ENCODE results near the gene STX18. TPM values are rescaled to one million over a fixed set of nuclear protein-coding genes. Genes with fewer than 3 reads are reported as not detected.
"Not testable (repeated sequence)": the region's sequence is repeated elsewhere in the genome, so short reads cannot be mapped to it uniquely, and the experiment has no call there.

Gene STX18
- total RNA-seq, 2 experiments from 2014 or later, result 25.3 to 33.5 TPM

DNA sequence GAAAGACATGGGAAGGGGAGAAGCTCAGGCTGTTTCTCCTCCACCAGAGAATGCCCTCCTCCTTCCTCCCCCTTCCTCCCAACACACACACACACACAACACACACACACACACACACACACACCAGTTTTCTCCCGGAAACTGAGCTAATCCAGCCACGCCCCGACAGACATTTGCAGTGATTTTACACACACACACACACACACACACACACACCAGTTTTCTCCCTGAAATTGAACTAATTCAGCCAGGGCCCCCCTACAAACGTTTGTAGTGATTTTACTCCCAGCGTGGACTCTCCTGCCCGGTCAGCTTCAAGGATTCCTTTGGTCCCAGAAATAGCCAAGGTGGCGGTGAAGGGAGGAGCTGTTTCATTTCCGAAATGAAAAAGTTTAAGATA is 32.9 kb upstream of the STX18 start:
- ATAC-seq (no peak), DNase-seq (peak; percentile 39)
- Mint-ChIP-seq H3K9me3 (ENCODE audit: low read depth) (no peaks in the 10 kb centered on the region), H3K4me1 (peaks cover 13% of the 10 kb centered on the region), H3K27me3 (no peaks in the 10 kb centered on the region), H3K36me3 (ENCODE audit: low read depth) (peaks cover 5% of the 10 kb centered on the region), H3K4me3 (peak overlapping the region; percentile 60), H3K27ac (peak overlapping the region; percentile 44)
- CTCF ChIA-PET, result interaction anchor here (0.5 to 1.6 kb wide), 7 partner anchors 9 to 1246 kb away, joined by 3 to 6 read pairs (median 3); partner anchors contain the start of gene STX18
- intact Hi-C loops (cut with DNase I, micrococcal nuclease), result loop anchor here in 1 of 2 experiments (1.0 kb wide), 3 partner anchors 32 to 187 kb away; partner anchors contain the start of genes NSG1 and STX18
- POLR2A ChIA-PET, result interaction anchor here (0.6 kb wide), 1 partner anchor 364 kb away, joined by 3 read pairs; no protein-coding TSS in a partner anchor

GRCh38 chr4:4574052-4574451 is 32.2 kb upstream of the STX18 start:
- Mint-ChIP-seq H3K9me3 (ENCODE audit: low read depth) (no peaks in the 10 kb centered on the region), H3K27me3 (no peaks in the 10 kb centered on the region), H3K4me1 (peaks cover 13% of the 10 kb centered on the region), H3K4me3 (no peak overlapping the region), H3K27ac (no peak overlapping the region), H3K36me3 (ENCODE audit: low read depth) (peaks cover 8% of the 10 kb centered on the region)
- DNase-seq (no peak), ATAC-seq (no peak)
- intact Hi-C loops (cut with DNase I, micrococcal nuclease), result no loop called here
- POLR2A ChIA-PET, result interaction anchor here (0.6 kb wide), 1 partner anchor 14 kb away, joined by 3 read pairs; no protein-coding TSS in a partner anchor
- CTCF ChIA-PET, result interaction anchor here (1.2 kb wide), 1 partner anchor 32 kb away, joined by 4 read pairs; the partner anchor contains the start of gene STX18

DNA sequence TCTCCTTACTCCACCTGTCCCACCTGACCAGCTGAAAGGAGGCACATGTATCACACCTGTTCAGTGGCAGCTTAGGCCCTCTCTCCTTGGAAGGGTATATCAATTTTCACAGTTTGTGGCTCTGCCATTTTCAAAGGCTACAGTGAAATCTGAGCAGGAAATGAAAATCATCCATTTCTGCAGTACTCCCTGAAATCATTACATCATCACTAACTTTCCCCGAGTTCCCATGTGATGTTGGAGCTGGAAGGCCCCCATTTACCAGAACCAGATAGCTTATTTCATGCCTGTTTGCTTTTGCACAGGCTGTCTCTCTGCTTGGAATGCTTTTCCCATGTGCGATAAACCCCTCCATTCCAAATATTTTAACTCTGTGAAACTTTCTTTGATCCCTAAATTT is 31.0 kb upstream of the STX18 start:
- Mint-ChIP-seq H3K4me3 (no peak overlapping the region), H3K36me3 (ENCODE audit: low read depth) (peaks cover 8% of the 10 kb centered on the region), H3K27ac (no peak overlapping the region), H3K9me3 (ENCODE audit: low read depth) (no peaks in the 10 kb centered on the region), H3K4me1 (peaks cover 13% of the 10 kb centered on the region), H3K27me3 (no peaks in the 10 kb centered on the region)
- ATAC-seq, result no peak
- intact Hi-C loops (cut with DNase I, micrococcal nuclease), result no loop called here
- ChIA-PET CTCF (interaction anchor here (0.7 kb wide), 1 partner anchor 12 kb away, joined by 3 read pairs; no protein-coding TSS in a partner anchor), POLR2A (no interaction called here)
- DNase-seq, result no peak

DNA sequence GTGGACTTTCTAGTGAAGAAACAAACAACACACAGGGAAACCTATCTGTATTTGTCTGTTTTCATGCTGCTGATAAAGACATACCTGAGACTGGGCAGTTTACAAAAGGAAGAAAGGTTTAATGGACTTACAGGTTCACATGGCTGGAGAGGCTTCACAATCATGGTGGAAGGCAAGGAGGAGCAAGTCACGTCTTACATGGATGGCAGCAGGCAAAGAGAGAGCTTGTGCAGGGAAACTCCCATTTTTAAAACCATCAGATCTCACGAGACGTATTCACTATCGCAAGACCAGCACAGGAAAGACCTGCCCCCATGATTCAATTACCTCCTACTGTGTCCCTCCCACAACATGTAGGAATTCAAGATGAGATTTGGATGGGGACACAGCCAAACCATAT is 28.0 kb upstream of the STX18 start:
- DNase-seq; H3K4me3 Mint-ChIP-seq; H3K27me3 Mint-ChIP-seq; H3K36me3 Mint-ChIP-seq (ENCODE audit: low read depth); H3K4me1 Mint-ChIP-seq; H3K27ac Mint-ChIP-seq; H3K9me3 Mint-ChIP-seq (ENCODE audit: low read depth); CTCF ChIA-PET; ATAC-seq; POLR2A ChIA-PET; intact Hi-C loops (cut with DNase I, micrococcal nuclease): not testable (repeated sequence)

- ChIA-PET CTCF (no interaction called here), POLR2A (no interaction called here)
- ATAC-seq, result no peak
- no peak for DNase-seq
- Mint-ChIP-seq H3K27me3 (no peaks in the 10 kb centered on the region), H3K9me3 (ENCODE audit: low read depth) (no peaks in the 10 kb centered on the region), H3K27ac (no peak overlapping the region), H3K36me3 (ENCODE audit: low read depth) (peaks cover 10% of the 10 kb centered on the region), H3K4me1 (no peaks in the 10 kb centered on the region), H3K4me3 (no peak overlapping the region)
- intact Hi-C loops (cut with DNase I, micrococcal nuclease), result no loop called here
Observed at GRCh38 chr4:4568806-4569427, 27.1 kb upstream of the STX18 start.

DNA sequence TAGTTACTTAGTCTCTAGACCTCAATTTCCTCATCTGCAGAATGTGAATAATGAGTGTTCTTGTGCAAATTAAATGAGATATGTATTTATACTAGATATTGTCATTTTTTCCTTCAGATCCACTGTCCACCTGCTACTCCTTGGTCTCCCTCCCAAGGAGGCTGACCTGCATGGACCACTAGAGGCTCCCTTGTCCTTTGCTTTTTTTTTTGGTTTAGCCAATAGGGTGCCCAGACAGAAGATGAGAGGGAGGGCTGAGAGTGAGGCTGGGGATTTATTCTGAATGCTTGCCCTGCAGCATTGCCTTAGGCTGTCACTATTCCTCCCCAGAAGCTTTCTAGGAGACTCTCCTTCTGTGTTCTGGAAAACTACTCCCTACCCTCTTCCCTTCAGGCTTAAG is 24.5 kb upstream of the STX18 start:
- CTCF ChIA-PET, result interaction anchor here (1.1 to 1.6 kb wide), 2 partner anchors 9 to 42 kb away, joined by 3 to 4 read pairs; no protein-coding TSS in a partner anchor
- H3K4me1 Mint-ChIP-seq; H3K27me3 Mint-ChIP-seq; H3K27ac Mint-ChIP-seq; intact Hi-C loops (cut with DNase I, micrococcal nuclease); ATAC-seq; DNase-seq; H3K4me3 Mint-ChIP-seq; H3K9me3 Mint-ChIP-seq (ENCODE audit: low read depth); POLR2A ChIA-PET: not testable (repeated sequence)
- peaks cover 14% of the 10 kb centered on the region for H3K36me3 Mint-ChIP-seq (ENCODE audit: low read depth)

- Mint-ChIP-seq H3K27me3 (no peaks in the 10 kb centered on the region), H3K36me3 (ENCODE audit: low read depth) (peaks cover 12% of the 10 kb centered on the region), H3K4me1 (no peaks in the 10 kb centered on the region), H3K4me3 (no peak overlapping the region), H3K9me3 (ENCODE audit: low read depth) (no peaks in the 10 kb centered on the region), H3K27ac (no peak overlapping the region)
- POLR2A ChIA-PET, result no interaction called here
- no peak for ATAC-seq
- CTCF ChIA-PET, result no interaction called here
- intact Hi-C loops (cut with DNase I, micrococcal nuclease), result no loop called here
- DNase-seq, result no peak
Observed at GRCh38 chr4:4564522-4564921, 22.7 kb upstream of the STX18 start.

GRCh38 chr4:4560642-4561041 is 18.8 kb upstream of the STX18 start:
- ChIA-PET POLR2A (no interaction called here), CTCF (interaction anchor here (0.7 kb wide), 1 partner anchor 42 kb away, joined by 3 read pairs; no protein-coding TSS in a partner anchor)
- no peak for ATAC-seq
- Mint-ChIP-seq H3K36me3 (ENCODE audit: low read depth) (peaks cover 11% of the 10 kb centered on the region), H3K9me3 (ENCODE audit: low read depth) (no peaks in the 10 kb centered on the region), H3K4me3 (no peak overlapping the region), H3K27me3 (no peaks in the 10 kb centered on the region), H3K27ac (no peak overlapping the region), H3K4me1 (peaks cover 3% of the 10 kb centered on the region)
- DNase-seq, result no peak
- intact Hi-C loops (cut with DNase I, micrococcal nuclease), result no loop called here

- Mint-ChIP-seq H3K4me3 (no peak overlapping the region), H3K27me3 (no peaks in the 10 kb centered on the region), H3K9me3 (ENCODE audit: low read depth) (no peaks in the 10 kb centered on the region), H3K4me1 (peaks cover 3% of the 10 kb centered on the region), H3K36me3 (ENCODE audit: low read depth) (peaks cover 9% of the 10 kb centered on the region), H3K27ac (no peak overlapping the region)
- ChIA-PET POLR2A (interaction anchor here (0.6 kb wide), 1 partner anchor 14 kb away, joined by 3 read pairs; no protein-coding TSS in a partner anchor), CTCF (no interaction called here)
- intact Hi-C loops (cut with DNase I, micrococcal nuclease), result no loop called here
- DNase-seq (no peak), ATAC-seq (no peak)
Observed at GRCh38 chr4:4560136-4560535, 18.3 kb upstream of the STX18 start.

DNA sequence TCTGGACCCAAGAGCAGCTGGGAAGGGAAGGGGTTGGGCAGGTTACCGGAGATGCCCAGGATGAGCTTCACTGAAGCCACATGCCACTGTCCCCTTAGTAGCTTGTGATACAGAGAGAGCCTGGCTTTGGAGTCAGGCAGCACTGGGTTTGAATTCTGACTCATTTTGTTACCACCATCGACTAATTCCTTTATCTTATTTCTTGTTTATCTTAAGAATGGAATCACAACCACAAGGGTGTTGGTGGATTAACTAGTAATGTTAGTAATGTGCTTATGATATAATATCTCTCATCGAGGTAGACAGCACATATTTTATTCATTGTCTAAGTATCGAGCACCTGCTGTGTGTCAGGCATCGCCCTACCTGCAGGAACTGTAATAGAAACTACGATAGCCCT is 17.7 kb upstream of the STX18 start:
- Mint-ChIP-seq H3K9me3 (ENCODE audit: low read depth) (no peaks in the 10 kb centered on the region), H3K27ac (no peak overlapping the region), H3K4me1 (peaks cover 3% of the 10 kb centered on the region), H3K36me3 (ENCODE audit: low read depth) (peaks cover 12% of the 10 kb centered on the region), H3K4me3 (no peak overlapping the region), H3K27me3 (no peaks in the 10 kb centered on the region)
- ChIA-PET CTCF (no interaction called here), POLR2A (interaction anchor here (0.6 kb wide), 1 partner anchor 15 kb away, joined by 3 read pairs; no protein-coding TSS in a partner anchor)
- intact Hi-C loops (cut with DNase I, micrococcal nuclease), result no loop called here
- DNase-seq, result no peak
- peak; percentile 63 for ATAC-seq

DNA sequence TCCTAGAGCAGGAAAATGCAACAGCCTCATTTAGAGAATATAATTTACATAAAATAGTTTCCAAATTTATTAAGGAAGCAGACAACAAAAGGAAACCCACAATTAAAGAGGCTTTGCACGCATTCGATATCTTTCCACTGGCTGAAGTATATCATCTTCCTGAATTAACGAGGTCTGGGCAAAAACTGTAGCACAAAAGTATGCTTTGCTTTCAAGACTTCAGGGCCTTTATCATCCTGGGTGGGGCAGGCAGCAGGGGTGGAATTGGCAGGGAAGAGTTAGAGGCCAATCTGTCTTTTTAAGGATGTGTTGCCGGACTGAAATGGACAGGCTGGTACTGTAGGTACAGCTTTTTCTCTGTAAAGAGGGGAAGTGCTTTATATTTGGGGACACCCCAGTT is 17.0 kb upstream of the STX18 start:
- H3K4me3 Mint-ChIP-seq, result no peak overlapping the region
- ChIA-PET POLR2A (no interaction called here), CTCF (no interaction called here)
- peaks cover 3% of the 10 kb centered on the region for H3K4me1 Mint-ChIP-seq
- peaks cover 17% of the 10 kb centered on the region for H3K36me3 Mint-ChIP-seq (ENCODE audit: low read depth)
- H3K27ac Mint-ChIP-seq, result no peak overlapping the region
- H3K9me3 Mint-ChIP-seq (ENCODE audit: low read depth), result no peaks in the 10 kb centered on the region
- ATAC-seq, result no peak
- H3K27me3 Mint-ChIP-seq, result no peaks in the 10 kb centered on the region
- no peak for DNase-seq
- intact Hi-C loops (cut with DNase I, micrococcal nuclease), result no loop called here

DNA sequence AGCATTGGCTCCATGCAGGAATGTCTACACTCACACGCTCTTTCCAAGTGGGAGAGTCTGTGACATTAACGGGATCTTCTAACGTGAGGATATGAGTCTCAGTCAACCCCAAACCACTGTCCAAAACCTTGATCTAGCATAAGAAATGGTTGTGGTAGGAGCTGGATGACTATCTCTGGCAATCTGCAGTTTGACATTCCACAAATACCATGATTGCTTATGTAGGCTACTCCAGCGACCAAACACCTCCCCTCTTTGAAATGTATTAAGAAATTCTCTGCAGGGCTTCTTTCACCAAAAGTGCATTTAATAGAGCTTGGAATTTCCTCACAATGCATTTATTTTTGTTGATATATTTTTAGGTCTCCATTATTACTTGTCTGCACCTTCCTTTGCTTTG is 14.1 kb upstream of the STX18 start:
- Mint-ChIP-seq H3K4me1 (peaks cover 3% of the 10 kb centered on the region), H3K4me3 (no peak overlapping the region), H3K27ac (no peak overlapping the region), H3K27me3 (no peaks in the 10 kb centered on the region), H3K36me3 (ENCODE audit: low read depth) (peaks cover 30% of the 10 kb centered on the region), H3K9me3 (ENCODE audit: low read depth) (no peaks in the 10 kb centered on the region)
- ATAC-seq (no peak), DNase-seq (no peak)
- CTCF ChIA-PET, result interaction anchor here (0.8 to 2.6 kb wide), 4 partner anchors 11 to 20 kb away, joined by 3 to 8 read pairs (median 3); partner anchors contain the start of gene STX18
- POLR2A ChIA-PET, result interaction anchor here (1.9 kb wide), 1 partner anchor 14 kb away, joined by 7 read pairs; the partner anchor contains the start of gene STX18
- intact Hi-C loops (cut with DNase I, micrococcal nuclease), result no loop called here
